HFFc6 (cell line): Measurements from ENCODE around the gene OSBPL5. TPM values are rescaled to one million over a fixed set of nuclear protein-coding genes. Genes with fewer than 3 reads are reported as not detected.

Source experiments
- DNase-seq: peaks from one replicate; pipeline ENCODE4 v3.0.0-alpha.2; 2018
- H3K27ac Mint-ChIP-seq: 2 replicates; pipeline ENCODE4 v1.8.0; 2020; ENCODE audit warnings: mild to moderate bottlenecking, mixed read lengths
- H3K27me3 Mint-ChIP-seq: 2 replicates; pipeline ENCODE4 v1.8.0; 2021; ENCODE audit warnings: mild to moderate bottlenecking, moderate library complexity, mixed read lengths; ENCODE audit not compliant: insufficient read depth
- H3K36me3 Mint-ChIP-seq: 2 replicates; pipeline ENCODE4 v1.8.0; 2021; ENCODE audit warnings: low read depth, mixed read lengths
- H3K4me1 Mint-ChIP-seq: 2 replicates; pipeline ENCODE4 v1.8.0; 2020; ENCODE audit warnings: low read depth, mixed read lengths
- H3K4me3 Mint-ChIP-seq: 2 replicates; pipeline ENCODE4 v1.8.0; 2020; ENCODE audit warnings: mild to moderate bottlenecking, moderate library complexity, mixed read lengths
- H3K9me3 Mint-ChIP-seq: 2 replicates; pipeline ENCODE4 v1.8.0; 2020; ENCODE audit warnings: mild to moderate bottlenecking, mixed read lengths
- CTCF ChIP-seq: fragments of 200-600 bp; sonication (generic); IDR thresholded peaks from 2 replicates; pipeline ENCODE4 v1.5.0; 2021; ENCODE audit warnings: antibody characterized with exemption, mild to moderate bottlenecking
- total RNA-seq, 6 experiments: library from RNA; stranded (reverse); fragmentation: NEBNext Ultra II Directional; extraction: Animal tissue kit (Norgen Biotek cat#: 25700); gene quantifications; 2 replicates in 1 of 6; 3 replicates in 5 of 6; pipeline ENCODE4 v1.2.3, GENCODE V29; 2021

The OSBPL5 gene
- total RNA-seq, 6 experiments from 2014 or later, result 32.6 to 42.6 (median 36.7) TPM

- Mint-ChIP-seq H3K4me1 (peaks cover 10% of the 10 kb centered on the region), H3K27ac (no peak overlapping the region), H3K27me3 (peaks cover 18% of the 10 kb centered on the region), H3K9me3 (no peaks in the 10 kb centered on the region), H3K36me3 (no peaks in the 10 kb centered on the region), H3K4me3 (no peak overlapping the region)
- TF ChIP-seq CTCF, result no peak
- DNase-seq, result no peak
These were observed 75.7 kb downstream of the OSBPL5 start for GRCh38 chr11:3089236-3090061.

- Mint-ChIP-seq H3K27ac (0 out of 2 replicates have a peak overlapping the region, but pooled peaks have one; percentile 71), H3K4me3 (no peak overlapping the region), H3K4me1 (peaks cover 10% of the 10 kb centered on the region), H3K9me3 (no peaks in the 10 kb centered on the region), H3K36me3 (no peaks in the 10 kb centered on the region), H3K27me3 (peaks cover 24% of the 10 kb centered on the region)
- no peak for DNase-seq
- TF ChIP-seq CTCF, result no peak
These were observed 76.3 kb downstream of the OSBPL5 start for GRCh38 chr11:3088806-3089205.

- DNase-seq, result peak; percentile 17
- Mint-ChIP-seq H3K4me3 (no peak overlapping the region), H3K36me3 (no peaks in the 10 kb centered on the region), H3K27me3 (peaks cover 24% of the 10 kb centered on the region), H3K9me3 (no peaks in the 10 kb centered on the region), H3K27ac (peak overlapping the region; percentile 71), H3K4me1 (peaks cover 10% of the 10 kb centered on the region)
- no peak for TF ChIP-seq CTCF
These were observed 77.0 kb downstream of the OSBPL5 start for GRCh38 chr11:3087821-3088800.

GRCh38 chr11:3087373-3087772 lies 77.7 kb downstream of the OSBPL5 start:
- H3K4me1 Mint-ChIP-seq, result peaks cover 10% of the 10 kb centered on the region
- H3K27ac Mint-ChIP-seq, result no peak overlapping the region
- no peaks in the 10 kb centered on the region for H3K9me3 Mint-ChIP-seq
- no peak for DNase-seq
- H3K36me3 Mint-ChIP-seq, result no peaks in the 10 kb centered on the region
- peaks cover 24% of the 10 kb centered on the region for H3K27me3 Mint-ChIP-seq
- no peak for TF ChIP-seq CTCF
- no peak overlapping the region for H3K4me3 Mint-ChIP-seq

GRCh38 chr11:3086671-3087150 lies 78.4 kb downstream of the OSBPL5 start:
- Mint-ChIP-seq H3K27ac (no peak overlapping the region), H3K27me3 (peaks cover 24% of the 10 kb centered on the region), H3K4me1 (peaks cover 10% of the 10 kb centered on the region), H3K9me3 (no peaks in the 10 kb centered on the region), H3K4me3 (no peak overlapping the region), H3K36me3 (no peaks in the 10 kb centered on the region)
- no peak for DNase-seq
- TF ChIP-seq CTCF, result no peak
